HG02852 (cell line): ENCODE results near the gene ICAM2.

ENCODE experiments used
- ATAC-seq: cut with Tn5 transposase; IDR thresholded peaks from one replicate; pipeline ENCODE4 v1.9.1; 2021; ENCODE audit warnings: mild to moderate bottlenecking, moderate library complexity; ENCODE audit not compliant: unreplicated experiment

The ICAM2 gene

GRCh38 chr17:63978272-63979200 lies 41.9 kb downstream of the ICAM2 start:
- ATAC-seq, result no peak

GRCh38 chr17:63976702-63977101 lies 43.7 kb downstream of the ICAM2 start:
- ATAC-seq, result no peak

- no peak for ATAC-seq
Measured at GRCh38 chr17:63975541-63976092, 44.8 kb downstream of the ICAM2 start.

GRCh38 chr17:63974594-63975192 lies 45.7 kb downstream of the ICAM2 start:
- no peak for ATAC-seq

GRCh38 chr17:63973930-63974593 lies 46.4 kb downstream of the ICAM2 start:
- no peak for ATAC-seq

GRCh38 chr17:63973247-63973646 lies 47.2 kb downstream of the ICAM2 start:
- ATAC-seq, result no peak

GRCh38 chr17:63972796-63973195 lies 47.6 kb downstream of the ICAM2 start, which contains the start of gene SCN4A:
SCN4A (minus strand) TSS chr17:63972918; CDS start chr17:63972841, 77 bp downstream.
- ATAC-seq, result no peak

- no peak for ATAC-seq
Measured at GRCh38 chr17:63969278-63969677, 51.2 kb downstream of the ICAM2 start.

GRCh38 chr17:63967953-63968352 lies 52.5 kb downstream of the ICAM2 start:
- ATAC-seq, result no peak

- ATAC-seq, result no peak
Measured at GRCh38 chr17:63966646-63967264, 53.7 kb downstream of the ICAM2 start.

- ATAC-seq, result no peak
Measured at GRCh38 chr17:63963123-63963522, 57.3 kb downstream of the ICAM2 start.

GRCh38 chr17:63962298-63962744 lies 58.1 kb downstream of the ICAM2 start:
- no peak for ATAC-seq

GRCh38 chr17:63961355-63962212 lies 58.8 kb downstream of the ICAM2 start:
- ATAC-seq, result no peak

GRCh38 chr17:63960430-63960829 lies 60.0 kb downstream of the ICAM2 start:
- ATAC-seq, result no peak

GRCh38 chr17:63960006-63960405 lies 60.4 kb downstream of the ICAM2 start:
- no peak for ATAC-seq

GRCh38 chr17:63956296-63956920 lies 64.0 kb downstream of the ICAM2 start:
- no peak for ATAC-seq

- no peak for ATAC-seq
Measured at GRCh38 chr17:63955791-63956190, 64.6 kb downstream of the ICAM2 start.

- ATAC-seq, result no peak
Measured at GRCh38 chr17:63955232-63955631, 65.2 kb downstream of the ICAM2 start.

- ATAC-seq, result no peak
Measured at GRCh38 chr17:63954402-63955063, 65.9 kb downstream of the ICAM2 start.
